Measurements from ENCODE around the gene FBF1.
"Not testable (repeated sequence)": the region's sequence is repeated elsewhere in the genome, so short reads cannot be mapped to it uniquely, and the experiment has no call there.

- not testable (repeated sequence) for TF ChIP-seq CTCF (IDR thresholded peaks at IDR 0.05 in 8 of 11, conservative IDR thresholded peaks at IDR 0.05 in 3 of 11); POLR2AphosphoS5 (IDR thresholded peaks at IDR 0.05)
Measured at GRCh38 chr17:75975187-75975586, 34.3 kb upstream of the FBF1 start.
